Stimulated activated CD4-positive, alpha-beta T cell treated with anti-CD3 and anti-CD28 coated beads, Interleukin-2, amount 100 ng/mL, for 4 hours (primary cell): ENCODE results near the gene CREBBP.

Source experiments
- DNase-seq: peaks from one replicate; pipeline ENCODE4 v3.0.0-alpha.2; 2020; ENCODE audit warnings: low read depth

The CREBBP gene

DNA sequence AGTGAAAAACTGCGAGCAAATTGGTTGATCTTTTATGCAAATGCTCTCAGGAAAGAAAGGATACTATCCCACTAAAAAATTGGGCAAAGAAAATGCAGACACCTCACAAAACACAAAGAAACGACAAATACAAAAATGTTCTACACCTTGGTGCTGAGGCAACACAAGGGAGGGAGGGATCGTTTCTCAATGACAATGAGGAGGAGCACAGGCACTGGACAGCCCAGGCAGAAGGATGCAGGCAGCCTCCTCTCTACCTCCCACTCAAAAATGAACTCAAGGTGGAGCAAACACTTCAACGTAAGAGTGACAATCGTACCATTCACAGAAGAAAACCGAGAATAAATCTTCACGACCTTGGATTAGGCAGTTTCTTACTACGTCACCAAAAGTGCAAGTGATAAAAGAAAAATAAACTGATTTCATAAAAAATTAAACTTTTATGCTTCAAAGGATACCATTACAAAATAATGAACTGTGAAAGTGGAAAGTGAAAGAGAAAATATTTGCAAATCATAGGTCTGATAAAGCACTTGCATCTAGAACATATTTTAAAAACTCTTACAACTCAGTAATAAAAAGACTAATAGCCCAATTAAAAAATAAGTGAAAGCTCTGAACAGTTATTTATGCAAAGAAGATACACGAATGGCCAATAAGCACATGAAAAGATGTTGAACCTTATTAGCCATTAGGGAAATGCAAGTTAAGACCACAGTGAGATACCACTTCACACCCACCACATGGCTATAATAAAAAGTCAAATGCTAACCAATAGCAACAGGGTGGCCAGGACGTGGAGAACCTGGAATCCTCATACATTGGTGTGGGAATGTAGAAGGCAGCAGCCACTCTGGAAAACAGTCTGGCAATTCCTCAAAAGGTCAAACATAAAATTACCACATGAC is 82.4 kb downstream of the CREBBP start:
- DNase-seq = no peak

GRCh38 chr16:3797473-3797872 is 83.0 kb downstream of the CREBBP start:
- DNase-seq = no peak

DNA sequence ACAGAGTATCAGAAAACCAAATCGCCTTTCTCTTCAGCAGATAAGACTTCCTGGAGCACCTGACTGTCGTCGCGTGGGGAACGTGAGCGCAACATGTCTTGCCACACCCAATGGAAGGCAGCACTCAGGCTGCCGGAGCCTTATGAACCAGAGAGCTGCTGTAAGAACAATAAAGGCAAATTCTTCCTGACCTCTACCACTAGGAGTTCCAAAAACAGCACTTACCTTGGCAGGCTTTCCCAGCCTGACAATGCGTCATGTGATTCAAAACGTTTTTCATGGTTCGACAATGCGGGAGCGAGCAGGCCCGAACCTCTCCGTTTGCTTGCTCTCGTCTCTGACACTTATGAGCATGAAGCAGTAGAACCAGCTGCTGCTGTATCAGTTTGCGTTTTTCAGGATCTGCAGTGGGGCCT is 87.3 kb downstream of the CREBBP start:
- no peak for DNase-seq

GRCh38 chr16:3792472-3793012 is 88.0 kb downstream of the CREBBP start:
- no peak for DNase-seq

- DNase-seq = no peak
These were observed 88.8 kb downstream of the CREBBP start for GRCh38 chr16:3791701-3792100.

- DNase-seq = no peak
These were observed 91.0 kb downstream of the CREBBP start for GRCh38 chr16:3789375-3790099.

DNA sequence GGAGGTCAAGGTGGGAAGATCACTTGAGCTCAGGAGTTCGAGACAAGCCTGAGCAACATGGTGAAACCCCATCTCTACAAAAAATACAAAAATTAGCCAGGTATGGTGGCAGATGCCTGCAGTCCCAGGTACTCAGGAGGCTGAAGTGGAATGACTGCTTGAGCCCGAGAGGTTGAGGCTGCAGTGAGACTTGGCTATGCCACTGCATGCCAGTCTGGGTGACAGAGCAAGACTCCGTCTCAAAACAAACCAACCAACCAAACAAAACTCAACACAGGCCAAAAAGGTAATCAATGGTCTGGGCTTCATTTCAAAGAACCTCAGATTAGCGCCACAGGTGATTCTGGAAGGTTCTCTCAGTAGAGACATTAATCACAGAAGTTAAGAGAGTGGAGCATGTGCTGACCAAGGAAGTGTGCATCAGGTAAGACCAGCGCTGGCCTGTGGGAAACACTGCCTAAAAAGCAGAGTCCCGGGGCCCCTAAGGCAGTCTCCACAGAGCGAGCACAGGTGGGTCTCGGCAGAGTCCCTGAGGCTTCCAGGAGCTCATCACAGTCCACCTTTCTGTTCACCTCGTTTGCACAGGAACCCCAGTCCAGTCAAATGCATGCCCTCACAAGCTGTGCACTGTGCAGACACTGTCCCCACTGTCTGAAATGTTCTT is 91.7 kb downstream of the CREBBP start:
- no peak for DNase-seq

- no peak for DNase-seq
These were observed 92.4 kb downstream of the CREBBP start for GRCh38 chr16:3787924-3788661.

GRCh38 chr16:3785413-3785812 is 95.1 kb downstream of the CREBBP start:
- no peak for DNase-seq

DNA sequence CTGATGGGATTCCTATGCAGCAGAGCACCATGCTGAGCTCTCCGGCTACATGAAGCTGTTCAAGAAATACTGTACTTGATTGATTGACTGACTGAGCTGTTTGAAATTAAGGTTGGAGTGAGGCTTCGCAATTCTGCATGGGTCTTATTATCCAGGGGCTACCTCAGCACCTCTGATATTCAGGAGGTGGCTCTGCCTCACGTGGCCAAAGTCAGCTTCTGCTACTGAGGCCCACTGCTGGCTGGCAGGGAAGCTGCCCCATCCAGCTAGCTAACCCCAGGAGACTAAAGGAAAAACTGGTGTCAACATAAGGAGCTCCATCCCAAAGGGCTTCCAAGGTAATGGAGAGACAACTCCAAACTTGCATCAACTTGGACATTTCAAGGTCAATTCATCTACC is 97.0 kb downstream of the CREBBP start:
- DNase-seq = no peak

DNA sequence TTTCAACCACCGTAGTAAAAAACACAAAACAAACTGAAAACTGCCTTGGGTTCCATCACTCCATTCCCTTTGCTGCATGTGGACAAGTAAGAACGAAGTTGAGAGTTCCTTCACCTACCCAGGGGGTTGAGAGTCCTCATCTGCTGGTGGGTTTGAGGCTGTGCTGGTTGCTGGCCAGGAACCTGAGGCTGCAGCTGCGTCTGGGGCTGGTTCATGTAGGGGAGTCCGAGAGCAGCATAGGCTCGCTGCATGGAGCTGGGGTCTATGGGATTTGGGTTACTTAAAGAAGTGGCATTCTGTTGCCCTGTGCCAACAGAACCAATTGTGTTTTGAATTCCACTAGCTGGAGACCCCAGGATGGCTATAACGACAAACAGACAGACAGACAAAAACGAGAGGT is 97.9 kb downstream of the CREBBP start:
- no peak for DNase-seq

GRCh38 chr16:3781421-3781820 is 99.1 kb downstream of the CREBBP start:
- no peak for DNase-seq

- no peak for DNase-seq
These were observed 99.9 kb downstream of the CREBBP start for GRCh38 chr16:3780570-3780969.

GRCh38 chr16:3776316-3776715 is 104.2 kb downstream of the CREBBP start:
- DNase-seq = no peak

GRCh38 chr16:3774819-3775218 is 105.7 kb downstream of the CREBBP start:
- no peak for DNase-seq

GRCh38 chr16:3774156-3774767 is 106.3 kb downstream of the CREBBP start:
- no peak for DNase-seq

DNA sequence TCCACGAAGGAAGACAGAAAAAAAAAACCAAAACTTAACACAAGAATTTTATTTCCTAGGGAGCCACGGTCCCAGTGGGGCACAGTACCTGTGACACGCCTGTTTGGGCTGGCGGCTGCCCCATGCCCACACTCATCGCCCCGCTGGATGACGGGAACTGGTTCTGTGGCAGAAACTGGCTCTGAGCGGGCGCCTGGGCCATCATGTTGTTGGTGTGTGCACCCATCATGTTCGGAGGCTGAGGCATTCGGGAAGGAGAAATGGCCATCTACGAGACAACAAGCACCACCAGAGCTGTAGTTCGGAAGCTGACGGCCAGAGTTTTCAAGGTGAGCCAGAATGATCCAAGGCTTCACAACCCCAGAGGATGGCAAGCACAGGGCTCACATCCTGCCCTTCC is 106.8 kb downstream of the CREBBP start:
- DNase-seq = no peak

- DNase-seq = no peak
These were observed 109.0 kb downstream of the CREBBP start for GRCh38 chr16:3771513-3771912.

- no peak for DNase-seq
These were observed 110.0 kb downstream of the CREBBP start for GRCh38 chr16:3770530-3770929.

DNA sequence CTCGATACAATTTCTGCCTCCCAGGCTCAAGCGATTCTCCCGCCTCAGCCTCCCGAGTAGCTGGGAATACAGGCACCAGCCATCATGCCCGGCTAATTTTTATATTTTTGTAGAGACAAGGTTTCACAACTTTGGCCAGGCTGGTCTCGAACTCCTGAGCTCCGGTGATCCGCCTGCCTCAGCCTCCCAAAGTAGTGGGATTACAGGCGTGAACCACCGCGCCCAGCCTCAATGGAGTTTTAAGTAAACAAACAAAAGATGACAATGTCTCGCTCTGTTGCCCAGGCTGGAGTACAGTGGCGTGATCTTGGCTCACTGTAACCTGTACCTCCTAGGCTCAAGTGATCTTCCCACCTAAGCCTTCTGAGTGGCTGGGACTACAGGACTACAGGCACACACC is 110.6 kb downstream of the CREBBP start:
- DNase-seq = no peak

- no peak for DNase-seq
These were observed 111.5 kb downstream of the CREBBP start for GRCh38 chr16:3769013-3769412.
